ENCODE results near the gene ABCG1. TPM values are rescaled to one million over a fixed set of nuclear protein-coding genes. Genes with fewer than 3 reads are reported as not detected.

ABCG1 gene
- total RNA-seq, 1 experiment from 2014 or later = 4.6 TPM

DNA sequence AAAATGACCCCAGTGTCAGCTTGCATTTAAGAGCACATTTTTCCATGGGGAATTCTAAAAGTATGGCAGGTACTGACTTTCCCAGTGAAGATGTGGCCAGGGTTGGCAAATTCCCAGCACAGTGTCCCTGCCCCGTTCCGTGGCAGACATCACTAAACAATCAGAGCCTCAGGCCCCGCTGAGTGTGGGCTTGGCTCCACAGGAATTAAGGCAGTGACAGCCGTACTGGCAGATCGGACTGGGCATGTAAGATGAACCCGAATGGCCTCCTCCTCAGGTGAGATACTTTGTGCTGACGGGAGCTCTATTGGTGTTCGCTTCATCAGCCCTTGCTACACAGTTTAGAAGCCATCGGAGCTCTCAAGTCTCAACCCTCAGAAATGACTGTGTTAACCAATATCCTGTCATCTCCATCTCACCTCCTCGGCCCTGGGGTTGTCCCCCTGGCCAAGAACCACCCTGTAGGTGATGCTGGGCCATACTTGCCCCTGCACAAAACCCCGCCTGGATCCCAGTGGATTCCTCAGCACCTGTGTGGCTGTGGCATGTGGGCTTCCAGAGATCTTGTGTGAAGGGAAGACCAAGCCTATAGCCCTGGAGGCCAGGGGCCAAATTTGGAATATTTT lies 29.0 kb upstream of the ABCG1 start:
- DNase-seq (ENCODE audit: low read depth) = no peak
- in situ Hi-C loops (cut with HindIII; ENCODE audit: low pct_unique_long_range_greater_than_20kb, low sequenced_read_pairs) = no loop called here

DNA sequence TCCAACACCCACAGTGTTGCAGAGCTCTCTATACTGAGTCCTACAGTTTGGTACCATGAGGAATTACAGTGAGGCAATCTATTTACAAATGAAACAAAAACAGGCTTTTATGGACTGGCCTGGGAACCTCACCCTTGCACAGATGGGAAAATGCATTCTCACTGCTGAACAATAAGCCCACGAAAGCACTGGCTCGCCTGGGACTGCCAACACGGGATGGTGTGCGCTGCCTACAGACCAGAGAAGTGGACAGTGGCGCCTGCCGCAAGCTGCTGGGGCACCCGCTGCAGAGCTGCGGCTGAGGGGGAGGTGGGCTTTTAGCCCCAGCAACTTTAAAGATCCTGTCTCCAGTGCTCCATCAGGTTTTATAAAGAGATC lies 28.5 kb upstream of the ABCG1 start:
- in situ Hi-C loops (cut with HindIII; ENCODE audit: low pct_unique_long_range_greater_than_20kb, low sequenced_read_pairs) = no loop called here
- DNase-seq (ENCODE audit: low read depth) = no peak

DNA sequence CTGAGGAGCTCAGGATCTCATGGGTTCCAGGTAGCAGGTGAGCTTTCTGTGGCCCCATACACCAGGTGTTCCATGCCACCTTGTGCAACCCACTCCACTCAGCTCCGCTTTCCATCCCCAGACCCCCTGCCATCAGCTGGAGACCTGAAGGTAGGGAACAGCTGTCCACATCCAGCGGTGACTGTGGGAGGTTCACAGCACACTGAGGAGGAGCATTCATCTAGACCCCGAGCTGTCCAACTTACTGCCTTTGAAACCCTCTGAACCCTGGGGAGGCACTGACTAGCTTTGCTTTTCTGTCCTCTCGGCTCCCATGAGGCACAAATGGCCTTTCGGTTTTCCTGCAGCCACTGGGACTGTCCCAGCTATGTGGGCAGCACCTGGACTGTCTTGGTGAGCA lies 27.9 kb upstream of the ABCG1 start:
- in situ Hi-C loops (cut with HindIII; ENCODE audit: low pct_unique_long_range_greater_than_20kb, low sequenced_read_pairs) = no loop called here
- DNase-seq (ENCODE audit: low read depth) = no peak

DNA sequence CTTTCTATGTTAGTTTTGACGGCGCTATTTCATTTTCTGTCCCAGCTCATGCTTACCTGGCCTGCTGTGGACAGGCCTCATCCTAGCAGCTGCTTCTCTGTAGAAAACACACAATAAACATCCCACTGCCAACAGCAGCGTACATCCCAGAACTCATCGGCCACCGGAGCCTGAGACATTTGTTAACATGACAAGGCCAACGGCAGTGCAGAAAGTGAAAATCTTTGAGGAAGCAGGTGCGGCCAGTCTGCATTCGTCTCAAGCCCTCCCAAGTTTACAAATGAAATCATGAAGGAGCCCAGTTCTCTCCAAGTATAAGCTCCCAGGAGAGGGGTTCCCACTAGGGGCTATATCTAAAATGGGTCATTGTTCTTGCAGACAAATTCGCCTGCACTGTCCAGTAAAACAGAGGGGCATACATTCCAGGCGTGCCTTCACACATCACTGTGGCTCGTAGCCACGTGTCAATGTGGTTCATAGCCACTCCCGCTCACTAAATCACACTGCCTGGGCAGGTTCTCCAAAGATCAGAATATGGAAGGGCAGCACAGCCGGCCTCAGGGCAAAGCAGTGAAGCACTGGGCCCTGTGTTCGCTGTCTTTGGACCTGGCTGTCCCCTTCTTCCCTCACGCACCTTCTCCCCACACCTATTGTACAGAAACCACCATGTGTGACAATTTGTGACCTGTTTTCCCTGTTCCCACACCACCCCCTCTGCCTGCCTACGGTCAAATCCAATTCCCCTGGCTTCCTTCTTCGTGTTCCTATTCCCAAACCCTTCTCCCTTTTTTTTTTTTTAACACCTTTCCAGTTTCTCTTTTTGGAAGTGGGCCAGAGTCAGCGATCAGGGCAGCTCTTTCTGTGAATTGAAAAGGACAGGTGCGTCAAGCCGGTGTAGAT lies 27.0 kb upstream of the ABCG1 start:
- DNase-seq (ENCODE audit: low read depth) = no peak
- in situ Hi-C loops (cut with HindIII; ENCODE audit: low pct_unique_long_range_greater_than_20kb, low sequenced_read_pairs) = no loop called here

DNA sequence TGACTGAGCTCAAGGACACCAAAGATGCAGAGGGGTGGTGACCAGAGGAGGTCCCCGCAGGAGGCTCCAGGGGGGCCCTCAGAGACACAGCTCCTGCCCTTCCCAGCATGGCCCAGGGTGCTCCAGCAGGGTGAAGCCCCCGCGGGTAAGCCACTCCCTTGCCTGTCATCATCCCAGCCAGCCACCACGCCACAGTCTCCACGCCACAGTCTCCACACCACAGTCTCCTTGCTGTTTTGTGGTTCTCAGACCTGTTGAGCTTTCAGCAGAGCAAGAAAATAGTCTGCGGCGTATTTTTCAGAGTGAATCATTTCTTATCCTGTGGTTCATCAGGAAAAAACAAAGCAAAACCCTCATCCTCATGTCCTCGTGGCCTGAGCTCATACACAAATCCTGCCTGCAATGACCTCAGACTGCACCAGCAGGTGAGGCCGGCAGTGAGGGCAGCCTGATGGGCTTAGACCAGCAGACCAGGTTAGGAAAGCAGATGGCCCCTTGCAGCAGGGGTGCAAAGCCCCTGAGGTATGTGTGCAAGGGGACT lies 25.7 kb upstream of the ABCG1 start:
- in situ Hi-C loops (cut with HindIII; ENCODE audit: low pct_unique_long_range_greater_than_20kb, low sequenced_read_pairs) = no loop called here
- DNase-seq (ENCODE audit: low read depth) = no peak

DNA sequence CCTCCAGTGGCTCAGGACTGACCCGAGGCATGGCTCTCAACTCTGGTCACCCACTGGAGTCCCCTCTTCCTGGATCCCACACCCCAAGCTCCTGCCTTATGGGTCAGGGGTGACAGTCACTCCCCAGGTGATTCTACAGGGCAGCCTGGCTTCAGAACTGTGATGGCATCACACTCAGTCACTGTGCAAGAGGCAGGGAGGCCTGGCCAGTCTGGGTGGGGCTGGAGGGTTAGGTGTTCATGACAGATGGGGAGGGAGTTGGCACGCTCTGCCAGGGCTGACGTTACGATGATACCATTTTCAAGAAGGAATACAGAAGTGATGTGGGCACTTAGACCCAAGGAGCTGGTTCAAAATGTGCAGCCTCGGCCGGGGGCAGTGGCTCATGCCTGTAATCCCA lies 25.2 kb upstream of the ABCG1 start:
- DNase-seq (ENCODE audit: low read depth) = no peak
- in situ Hi-C loops (cut with HindIII; ENCODE audit: low pct_unique_long_range_greater_than_20kb, low sequenced_read_pairs) = no loop called here

DNA sequence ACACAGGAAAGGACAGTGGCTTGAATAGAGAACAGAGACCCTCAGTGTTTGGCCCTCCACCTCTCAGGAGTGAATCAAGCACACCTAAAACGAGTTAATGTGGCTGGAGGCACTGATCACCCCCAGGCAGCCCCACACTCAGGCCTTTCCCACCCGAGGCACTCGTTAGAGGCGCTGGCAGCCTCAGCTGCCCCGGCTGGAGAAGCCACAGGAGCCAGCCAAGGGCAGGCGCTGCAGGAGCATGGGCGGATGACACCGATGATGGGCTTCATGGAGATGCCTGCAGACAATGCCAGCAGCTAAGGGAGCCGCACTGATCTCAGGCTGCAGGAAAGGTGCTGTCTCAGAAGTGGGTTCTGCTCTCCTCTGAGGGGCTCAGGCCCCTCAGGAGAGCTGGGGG lies 24.1 kb upstream of the ABCG1 start:
- no peak for DNase-seq (ENCODE audit: low read depth)
- in situ Hi-C loops (cut with HindIII; ENCODE audit: low pct_unique_long_range_greater_than_20kb, low sequenced_read_pairs) = no loop called here

DNA sequence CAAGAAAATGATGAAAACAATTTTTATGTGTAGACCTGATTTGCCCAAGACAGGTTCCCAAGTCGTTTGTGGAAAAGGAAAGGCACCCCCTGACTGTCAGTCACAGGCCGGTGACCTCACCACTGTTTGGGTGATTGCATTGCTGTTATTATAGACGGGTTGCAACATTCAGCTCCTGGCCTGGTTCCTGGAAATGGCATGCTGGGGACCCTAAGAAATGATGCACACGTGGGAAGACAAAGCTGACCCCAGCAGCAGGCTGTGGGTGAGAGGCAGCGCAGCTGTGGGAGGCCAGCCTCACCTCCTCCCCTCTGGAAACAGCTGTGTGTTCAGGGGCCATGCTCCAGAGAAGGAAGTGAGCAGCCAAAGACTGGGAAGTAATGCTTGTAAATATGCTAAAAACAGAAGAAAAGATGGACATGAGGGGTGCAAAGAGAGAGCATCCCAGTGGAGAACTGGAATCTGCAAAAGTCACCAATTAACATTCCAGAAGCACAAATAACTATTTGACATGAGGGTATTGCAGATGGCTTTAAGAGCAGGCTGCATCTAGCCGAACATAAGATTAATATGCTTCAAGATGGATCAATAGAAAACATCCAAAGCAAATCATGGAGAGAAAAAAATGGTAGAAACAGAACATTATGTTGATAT lies 23.4 kb upstream of the ABCG1 start:
- no peak for DNase-seq (ENCODE audit: low read depth)
- in situ Hi-C loops (cut with HindIII; ENCODE audit: low pct_unique_long_range_greater_than_20kb, low sequenced_read_pairs) = no loop called here

DNA sequence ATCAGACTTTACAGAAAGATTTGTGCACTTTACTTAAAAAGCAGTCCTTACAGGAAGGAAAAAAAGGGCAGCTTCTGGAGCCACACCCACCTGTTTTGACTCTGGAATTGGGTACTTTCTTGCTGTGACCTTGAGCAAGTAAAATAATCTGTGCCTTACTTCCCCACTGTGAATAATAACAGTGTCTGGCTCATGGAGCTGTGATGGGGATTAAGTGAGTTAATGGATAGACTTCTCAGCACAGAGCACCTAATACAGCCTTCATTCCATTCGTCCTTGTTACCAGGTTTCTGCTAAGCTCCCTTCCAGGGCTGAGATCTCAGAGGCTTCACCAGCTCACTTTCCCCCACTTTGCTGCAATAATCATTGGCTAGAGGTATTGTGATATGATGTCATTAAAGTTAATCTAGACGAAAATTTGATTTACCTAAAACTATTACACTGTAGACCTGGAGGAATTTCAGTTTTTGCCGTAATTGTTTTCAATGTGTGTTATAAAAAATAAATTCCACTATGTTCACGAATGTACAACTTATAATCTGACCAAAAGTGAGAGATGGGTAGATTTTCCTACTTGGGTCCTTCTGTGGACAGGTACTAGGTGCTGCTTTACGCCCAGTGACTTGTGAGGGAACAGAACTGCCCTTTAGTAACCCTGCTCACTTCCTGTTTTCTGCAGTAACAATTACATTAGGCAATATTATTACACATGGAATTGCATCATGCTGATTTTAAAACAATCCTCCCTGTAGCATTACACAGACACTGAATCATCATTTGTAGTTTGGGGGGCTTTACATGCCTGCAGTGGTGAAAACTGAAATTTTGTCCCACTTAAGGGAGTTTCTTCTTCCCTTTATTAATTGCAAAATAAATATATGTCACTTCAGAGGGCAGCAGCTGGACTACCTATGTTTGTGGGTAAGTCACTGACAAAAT lies 19.7 kb upstream of the ABCG1 start:
- in situ Hi-C loops (cut with HindIII; ENCODE audit: low pct_unique_long_range_greater_than_20kb, low sequenced_read_pairs) = no loop called here
- DNase-seq (ENCODE audit: low read depth) = no peak

DNA sequence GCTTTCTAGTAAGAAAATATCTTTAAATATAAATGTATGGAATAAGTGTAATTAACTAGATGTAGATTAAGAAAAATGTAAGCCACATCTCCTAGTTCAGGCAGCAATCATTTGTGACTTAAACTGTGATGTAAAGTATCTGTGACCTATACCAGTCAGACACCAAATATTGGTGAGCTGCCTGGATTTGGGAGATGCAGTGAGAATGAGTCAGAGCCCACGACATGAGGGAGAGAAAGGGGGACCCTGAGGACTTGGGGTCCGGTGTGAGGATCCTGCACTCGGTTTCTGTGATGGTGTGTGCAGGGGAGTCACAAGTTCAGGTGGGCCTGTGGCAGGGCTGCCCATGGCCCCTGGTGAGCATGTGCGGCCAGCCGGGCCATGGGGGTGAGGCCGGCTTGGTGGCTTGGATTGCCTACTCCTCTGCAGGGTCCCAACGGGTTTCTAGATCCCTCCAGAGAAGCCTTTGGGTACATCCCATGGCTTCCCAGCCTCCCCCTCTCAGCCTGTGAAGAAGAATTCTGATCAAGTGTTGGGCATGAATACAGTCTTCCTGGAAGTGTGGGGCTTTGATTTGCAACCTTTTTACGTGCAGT lies 19.0 kb upstream of the ABCG1 start:
- in situ Hi-C loops (cut with HindIII; ENCODE audit: low pct_unique_long_range_greater_than_20kb, low sequenced_read_pairs) = no loop called here
- no peak for DNase-seq (ENCODE audit: low read depth)

DNA sequence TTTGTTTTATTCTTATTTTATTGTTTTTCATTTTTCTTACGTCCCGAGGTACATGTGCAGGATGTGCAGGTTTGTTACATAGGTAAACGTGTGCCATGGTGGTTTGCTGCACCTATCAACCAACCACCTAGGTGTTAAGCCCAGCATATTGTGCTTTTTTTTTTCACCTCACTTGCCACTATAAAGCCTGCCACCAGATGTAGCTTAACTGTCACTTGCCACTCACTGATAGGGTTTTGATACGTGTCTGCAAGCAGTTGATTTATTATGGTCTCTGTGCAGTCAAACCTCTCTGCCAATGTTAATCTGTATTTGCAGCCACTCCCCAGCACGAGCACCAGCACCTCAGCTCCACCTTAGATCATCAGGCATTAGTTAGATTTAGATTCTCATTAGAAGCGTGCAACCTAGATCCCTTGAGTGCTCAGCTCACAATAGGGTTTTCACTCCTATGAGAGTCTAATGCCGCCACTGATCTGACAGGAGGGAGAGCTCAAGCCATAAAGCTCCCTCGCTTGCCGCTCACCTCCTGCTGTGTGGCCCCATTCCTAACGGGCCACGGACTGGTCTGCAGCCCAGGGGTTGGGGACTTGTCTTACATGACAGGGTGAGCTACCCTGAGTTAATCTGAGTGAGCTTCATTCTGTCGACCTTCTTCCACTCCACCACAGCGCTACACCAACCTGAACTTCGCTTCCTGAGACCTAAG lies 17.9 kb upstream of the ABCG1 start:
- no peak for DNase-seq (ENCODE audit: low read depth)
- in situ Hi-C loops (cut with HindIII; ENCODE audit: low pct_unique_long_range_greater_than_20kb, low sequenced_read_pairs) = no loop called here

DNA sequence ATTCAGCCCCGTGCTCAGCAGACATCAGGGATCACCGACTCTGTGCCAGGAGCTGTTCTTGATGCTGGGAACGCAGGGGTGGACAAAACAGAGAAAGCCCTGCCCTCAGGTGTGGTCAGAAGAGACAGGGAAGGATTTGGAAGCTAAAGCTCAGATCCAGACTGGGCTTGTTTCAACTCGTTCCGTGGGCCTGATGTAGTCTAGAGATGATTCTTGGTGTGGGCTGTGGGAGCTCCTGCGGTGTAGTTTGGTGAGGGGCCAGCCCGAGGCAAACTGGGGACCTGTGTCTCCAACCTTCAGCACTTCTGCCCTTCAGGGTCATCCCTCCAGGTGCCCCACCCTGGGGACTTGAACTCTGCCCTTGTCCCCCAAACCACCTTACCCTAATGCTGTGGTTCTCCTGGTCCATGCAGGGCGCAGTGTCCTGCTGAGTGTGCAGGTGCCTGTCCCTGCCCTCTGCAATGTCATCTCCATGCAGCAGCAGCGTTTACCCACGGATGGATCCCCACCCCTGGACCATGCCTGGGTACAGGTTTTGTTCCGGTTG lies 17.3 kb upstream of the ABCG1 start:
- in situ Hi-C loops (cut with HindIII; ENCODE audit: low pct_unique_long_range_greater_than_20kb, low sequenced_read_pairs) = no loop called here
- DNase-seq (ENCODE audit: low read depth) = no peak

DNA sequence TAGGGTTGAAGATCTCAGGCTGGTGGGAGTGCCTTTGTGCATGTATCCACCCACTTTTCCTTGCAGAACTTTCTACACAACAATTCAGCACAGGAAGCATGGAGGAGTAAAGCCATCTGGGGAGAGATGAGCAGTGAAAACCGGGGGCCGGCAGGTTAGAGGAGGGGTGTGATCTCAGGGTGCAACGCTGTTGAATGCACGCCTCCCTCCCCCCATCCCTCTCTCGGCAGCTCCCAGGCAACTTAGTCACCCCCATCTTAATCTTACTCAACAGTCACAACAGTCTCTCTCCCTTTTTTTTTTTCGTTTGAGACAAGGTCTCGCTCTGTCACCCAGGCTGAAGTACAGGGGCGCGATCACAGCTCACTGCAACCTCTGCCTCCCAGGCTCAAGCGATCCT lies 16.6 kb upstream of the ABCG1 start:
- in situ Hi-C loops (cut with HindIII; ENCODE audit: low pct_unique_long_range_greater_than_20kb, low sequenced_read_pairs) = no loop called here
- DNase-seq (ENCODE audit: low read depth) = no peak

DNA sequence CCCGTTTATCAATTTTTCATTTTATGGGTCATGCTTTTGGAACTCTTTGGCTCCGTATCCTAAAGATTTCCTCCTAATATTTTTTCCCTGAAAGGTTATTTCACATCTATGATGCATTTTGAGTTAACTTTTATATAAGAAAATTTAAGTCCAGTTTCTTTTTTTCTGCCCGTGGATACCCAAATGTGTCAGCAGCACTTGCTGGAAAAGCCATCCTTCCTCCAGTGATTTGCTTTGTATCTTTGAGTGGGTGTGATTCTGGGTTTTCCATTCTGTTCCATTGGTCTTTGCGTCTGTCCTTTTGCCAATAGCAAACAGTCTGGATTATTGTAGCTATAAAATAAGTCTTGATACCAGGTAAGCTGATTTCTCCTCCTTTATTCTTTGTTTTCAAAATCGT lies 15.6 kb upstream of the ABCG1 start:
- in situ Hi-C loops (cut with HindIII; ENCODE audit: low pct_unique_long_range_greater_than_20kb, low sequenced_read_pairs) = no loop called here
- DNase-seq (ENCODE audit: low read depth) = no peak

DNA sequence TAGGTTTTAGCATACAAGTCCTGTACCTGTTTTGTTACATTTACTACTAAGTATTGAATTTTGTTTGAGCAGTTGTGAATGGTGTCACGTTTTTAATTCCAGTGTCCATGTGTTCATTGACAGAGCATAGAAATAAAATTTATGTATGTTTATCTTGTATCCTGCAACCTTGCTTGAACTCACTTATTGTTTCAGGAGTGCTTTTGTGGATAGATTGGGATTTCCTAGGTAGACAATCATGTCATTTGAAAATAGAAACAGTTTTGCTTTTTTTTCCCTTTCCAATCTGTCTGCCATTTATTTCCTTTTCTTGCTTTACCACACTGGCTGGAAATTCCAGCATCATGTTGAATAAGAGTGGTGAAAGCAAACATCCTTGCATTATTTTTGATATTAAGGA lies 15.0 kb upstream of the ABCG1 start:
- DNase-seq (ENCODE audit: low read depth) = no peak
- in situ Hi-C loops (cut with HindIII; ENCODE audit: low pct_unique_long_range_greater_than_20kb, low sequenced_read_pairs) = no loop called here

DNA sequence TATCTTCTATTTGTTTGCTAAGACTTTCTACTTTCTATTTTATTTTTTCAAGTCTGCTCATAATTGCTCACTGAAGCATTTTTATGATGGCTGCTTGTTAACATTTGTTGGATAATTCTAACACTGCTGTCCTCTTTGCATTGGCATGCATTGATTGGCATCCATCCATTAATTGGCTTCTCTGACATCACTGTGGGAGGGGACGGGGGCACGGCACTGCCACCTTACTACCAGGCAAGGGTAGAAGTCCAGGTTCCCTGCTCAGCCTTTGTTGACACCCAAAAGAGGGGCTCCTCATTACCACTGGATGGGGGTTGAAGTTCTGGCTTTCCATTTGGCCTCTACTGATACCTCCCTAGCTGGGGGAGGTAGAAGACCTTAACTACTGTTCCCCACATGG lies 11.5 kb upstream of the ABCG1 start:
- in situ Hi-C loops (cut with HindIII; ENCODE audit: low pct_unique_long_range_greater_than_20kb, low sequenced_read_pairs) = no loop called here
- no peak for DNase-seq (ENCODE audit: low read depth)

DNA sequence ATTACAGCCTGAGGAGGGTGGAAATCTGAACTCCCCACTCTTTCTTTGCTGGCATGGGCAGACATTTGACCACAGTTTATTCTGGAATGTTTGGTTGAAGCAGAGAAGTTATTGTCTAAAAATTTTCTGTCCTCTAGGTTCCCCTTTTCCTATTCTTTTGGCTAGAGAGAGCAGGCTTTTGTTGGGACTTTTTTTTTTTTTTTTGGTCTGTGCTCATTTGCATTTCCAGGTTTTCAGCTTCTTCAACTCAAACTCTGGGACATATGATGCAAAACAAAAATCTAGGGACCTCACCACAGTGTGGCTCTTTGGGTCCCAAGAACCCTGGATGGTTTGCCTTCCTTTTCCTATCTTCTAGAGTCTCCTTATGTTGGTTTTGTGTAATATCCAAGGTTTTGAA lies 10.9 kb upstream of the ABCG1 start:
- DNase-seq (ENCODE audit: low read depth) = no peak
- in situ Hi-C loops (cut with HindIII; ENCODE audit: low pct_unique_long_range_greater_than_20kb, low sequenced_read_pairs) = no loop called here

Measured in Caki2 (cell line).